ENCODE results near the gene SUGCT.
"Not testable (repeated sequence)": the region's sequence is repeated elsewhere in the genome, so short reads cannot be mapped to it uniquely, and the experiment has no call there.

SUGCT gene

GRCh38 chr7:40139891-40140290 is 5.1 kb downstream of the SUGCT start:
- DNase-seq (ENCODE audit: low spot score), result not testable (repeated sequence)

- not testable (repeated sequence) for DNase-seq (ENCODE audit: low spot score)
Measured at GRCh38 chr7:40141916-40142315, 7.1 kb downstream of the SUGCT start.

- not testable (repeated sequence) for DNase-seq (ENCODE audit: low spot score)
Measured at GRCh38 chr7:40145596-40146130, 10.9 kb downstream of the SUGCT start.

GRCh38 chr7:40147371-40148246 is 12.8 kb downstream of the SUGCT start:
- DNase-seq (ENCODE audit: low spot score), result no peak

GRCh38 chr7:40148247-40148580 is 13.4 kb downstream of the SUGCT start:
- DNase-seq (ENCODE audit: low spot score), result not testable (repeated sequence)

GRCh38 chr7:40148671-40149070 is 13.9 kb downstream of the SUGCT start:
- DNase-seq (ENCODE audit: low spot score), result no peak

GRCh38 chr7:40151504-40151903 is 16.7 kb downstream of the SUGCT start:
- no peak for DNase-seq (ENCODE audit: low spot score)

GRCh38 chr7:40156988-40157387 is 22.2 kb downstream of the SUGCT start:
- DNase-seq (ENCODE audit: low spot score), result no peak

- no peak for DNase-seq (ENCODE audit: low spot score)
Measured at GRCh38 chr7:40162516-40162915, 27.7 kb downstream of the SUGCT start.

GRCh38 chr7:40165216-40165615 is 30.4 kb downstream of the SUGCT start:
- no peak for DNase-seq (ENCODE audit: low spot score)

GRCh38 chr7:40167291-40167690 is 32.5 kb downstream of the SUGCT start:
- no peak for DNase-seq (ENCODE audit: low spot score)

GRCh38 chr7:40168266-40168665 is 33.5 kb downstream of the SUGCT start:
- not testable (repeated sequence) for DNase-seq (ENCODE audit: low spot score)

GRCh38 chr7:40173121-40173520 is 38.3 kb downstream of the SUGCT start:
- DNase-seq (ENCODE audit: low spot score), result not testable (repeated sequence)

GRCh38 chr7:40175256-40175655 is 40.5 kb downstream of the SUGCT start:
- DNase-seq (ENCODE audit: low spot score), result not testable (repeated sequence)

GRCh38 chr7:40175725-40176510 is 41.1 kb downstream of the SUGCT start:
- no peak for DNase-seq (ENCODE audit: low spot score)

- no peak for DNase-seq (ENCODE audit: low spot score)
Measured at GRCh38 chr7:40177071-40177470, 42.3 kb downstream of the SUGCT start.

- no peak for DNase-seq (ENCODE audit: low spot score)
Measured at GRCh38 chr7:40182452-40182851, 47.6 kb downstream of the SUGCT start.

- DNase-seq (ENCODE audit: low spot score), result no peak
Measured at GRCh38 chr7:40186586-40186985, 51.8 kb downstream of the SUGCT start.

- no peak for DNase-seq (ENCODE audit: low spot score)
Measured at GRCh38 chr7:40192036-40192435, 57.2 kb downstream of the SUGCT start.

GRCh38 chr7:40194745-40195144 is 59.9 kb downstream of the SUGCT start:
- DNase-seq (ENCODE audit: low spot score), result no peak

- no peak for DNase-seq (ENCODE audit: low spot score)
Measured at GRCh38 chr7:40197527-40197926, 62.7 kb downstream of the SUGCT start.

- DNase-seq (ENCODE audit: low spot score), result no peak
Measured at GRCh38 chr7:40199076-40199802, 64.4 kb downstream of the SUGCT start.
